ENCODE measurements around the gene BMP8A.
A peak's percentile ranks its signal among the peaks of the same experiment; 100 is the strongest.
"Not testable (repeated sequence)": the region's sequence is repeated elsewhere in the genome, so short reads cannot be mapped to it uniquely, and the experiment has no call there.

BMP8A gene

GRCh38 chr1:39491146-39491921 is at the start of gene BMP8A:
Gene BMP8A, plus strand, starts transcription at chr1:39491636. Its CDS starts 356 bp downstream, at chr1:39491992.
- DNase-seq = peak; percentile 24

- DNase-seq = no peak
Measured at GRCh38 chr1:39441797-39442196, 49.6 kb upstream of the BMP8A start.

GRCh38 chr1:39445573-39445972 is 45.9 kb upstream of the BMP8A start:
- DNase-seq = no peak

GRCh38 chr1:39446986-39447567 is 44.4 kb upstream of the BMP8A start:
- DNase-seq = no peak

- DNase-seq = not testable (repeated sequence)
Measured at GRCh38 chr1:39450041-39450440, 41.4 kb upstream of the BMP8A start.

GRCh38 chr1:39450956-39451606 is 40.4 kb upstream of the BMP8A start:
- DNase-seq = no peak

- no peak for DNase-seq
Measured at GRCh38 chr1:39452081-39452480, 39.4 kb upstream of the BMP8A start.

GRCh38 chr1:39452540-39452939 is 38.9 kb upstream of the BMP8A start:
- DNase-seq = no peak

GRCh38 chr1:39453603-39454002 is 37.8 kb upstream of the BMP8A start:
- DNase-seq = no peak

- no peak for DNase-seq
Measured at GRCh38 chr1:39458991-39459390, 32.4 kb upstream of the BMP8A start.

- DNase-seq = no peak
Measured at GRCh38 chr1:39462074-39462473, 29.4 kb upstream of the BMP8A start.

- no peak for DNase-seq
Measured at GRCh38 chr1:39466413-39467107, 24.9 kb upstream of the BMP8A start.

GRCh38 chr1:39467108-39467720 is 24.2 kb upstream of the BMP8A start:
- not testable (repeated sequence) for DNase-seq

- DNase-seq = no peak
Measured at GRCh38 chr1:39469150-39469549, 22.3 kb upstream of the BMP8A start.

GRCh38 chr1:39470040-39470439 is 21.4 kb upstream of the BMP8A start:
- DNase-seq = no peak

- no peak for DNase-seq
Measured at GRCh38 chr1:39472826-39473225, 18.6 kb upstream of the BMP8A start.

GRCh38 chr1:39473324-39473723 is 18.1 kb upstream of the BMP8A start:
- no peak for DNase-seq

- DNase-seq = no peak
Measured at GRCh38 chr1:39474810-39475209, 16.6 kb upstream of the BMP8A start.

- not testable (repeated sequence) for DNase-seq
Measured at GRCh38 chr1:39475551-39475950, 15.9 kb upstream of the BMP8A start.

- DNase-seq = no peak
Measured at GRCh38 chr1:39478126-39478915, 13.1 kb upstream of the BMP8A start.

GRCh38 chr1:39481289-39481688 is 10.1 kb upstream of the BMP8A start:
- DNase-seq = no peak

- DNase-seq = no peak
Measured at GRCh38 chr1:39483276-39483675, 8.2 kb upstream of the BMP8A start.
